Activated T-helper 1 cell treated with Interleukin-2 at 50 U/mL for 16 hours (primary cell): ENCODE measurements around the gene GALNT9.

ENCODE experiments used
- DNase-seq: peaks from one replicate; pipeline ENCODE4 v3.0.0-alpha.2; 2020; ENCODE audit warnings: low read depth

GALNT9 gene

GRCh38 chr12:132168311-132169031 lies 160.9 kb downstream of the GALNT9 start:
- DNase-seq: no peak

- DNase-seq: no peak
Measured at GRCh38 chr12:132167611-132168310, 161.6 kb downstream of the GALNT9 start.

DNA sequence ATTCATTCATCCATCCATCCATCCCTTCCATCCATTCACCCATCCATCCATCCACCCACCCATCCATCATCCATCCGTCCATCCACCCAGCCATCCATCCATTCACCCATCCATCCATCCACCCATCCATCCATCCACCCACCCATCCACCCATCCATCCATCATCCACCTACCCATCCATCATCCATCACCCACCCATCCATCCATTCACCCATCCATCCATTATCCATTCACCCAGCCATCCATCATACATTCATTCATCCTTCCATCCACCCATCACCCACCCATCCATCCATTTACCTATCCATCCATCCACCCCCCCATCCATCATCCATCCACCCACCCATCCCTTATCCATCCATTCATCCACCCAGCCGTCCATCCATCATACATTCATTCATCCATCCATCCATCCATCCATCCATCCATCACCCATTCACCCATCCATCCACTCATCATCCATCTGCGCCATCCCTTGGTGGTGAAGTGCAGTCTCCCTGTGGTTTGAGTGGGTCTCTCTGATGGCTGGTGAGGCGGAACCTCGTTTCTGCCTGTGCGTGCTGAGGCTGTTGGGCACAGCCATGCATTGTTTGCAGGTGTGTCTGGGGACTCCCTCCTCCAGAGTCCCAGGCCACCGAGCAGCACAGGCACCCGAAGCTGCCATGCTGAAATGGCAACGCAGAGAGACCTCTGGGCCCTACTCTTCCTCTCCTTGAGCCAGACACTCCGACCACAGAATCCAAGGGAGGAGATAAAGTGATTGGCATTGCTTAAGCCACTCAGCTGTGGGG lies 162.4 kb downstream of the GALNT9 start:
- no peak for DNase-seq

- no peak for DNase-seq
Measured at GRCh38 chr12:132166093-132166492, 163.3 kb downstream of the GALNT9 start.

- DNase-seq: no peak
Measured at GRCh38 chr12:132165584-132165983, 163.8 kb downstream of the GALNT9 start.

GRCh38 chr12:132164426-132164825 lies 165.0 kb downstream of the GALNT9 start:
- no peak for DNase-seq

GRCh38 chr12:132163911-132164288 lies 165.5 kb downstream of the GALNT9 start:
- no peak for DNase-seq

- DNase-seq: no peak
Measured at GRCh38 chr12:132163041-132163910, 166.1 kb downstream of the GALNT9 start.

DNA sequence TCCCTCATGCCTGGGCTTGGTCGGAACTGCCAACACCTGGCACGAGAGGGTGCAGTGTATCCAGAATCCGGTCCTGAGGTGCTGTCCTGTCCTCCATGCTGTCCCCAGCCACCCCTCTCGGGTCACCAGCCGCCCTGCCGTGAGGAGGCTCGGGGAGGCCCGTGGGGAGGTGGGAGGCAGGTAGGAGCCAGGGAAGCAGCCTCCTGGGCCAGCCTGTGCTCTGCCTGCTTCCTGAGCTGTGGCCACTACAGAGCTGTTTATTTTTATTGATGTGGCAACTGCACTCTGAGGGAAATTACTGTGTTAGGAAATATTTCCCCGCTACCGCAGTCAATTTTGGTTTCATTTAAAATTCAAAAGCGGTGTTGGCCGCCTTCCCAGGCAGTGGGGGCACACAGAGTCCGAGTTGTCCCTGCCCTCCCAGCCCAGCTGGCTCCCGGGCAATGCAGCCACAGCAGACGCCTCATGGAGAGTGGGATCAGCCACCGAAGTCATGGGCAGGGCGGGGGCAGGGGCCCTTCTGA lies 166.8 kb downstream of the GALNT9 start:
- DNase-seq: no peak

DNA sequence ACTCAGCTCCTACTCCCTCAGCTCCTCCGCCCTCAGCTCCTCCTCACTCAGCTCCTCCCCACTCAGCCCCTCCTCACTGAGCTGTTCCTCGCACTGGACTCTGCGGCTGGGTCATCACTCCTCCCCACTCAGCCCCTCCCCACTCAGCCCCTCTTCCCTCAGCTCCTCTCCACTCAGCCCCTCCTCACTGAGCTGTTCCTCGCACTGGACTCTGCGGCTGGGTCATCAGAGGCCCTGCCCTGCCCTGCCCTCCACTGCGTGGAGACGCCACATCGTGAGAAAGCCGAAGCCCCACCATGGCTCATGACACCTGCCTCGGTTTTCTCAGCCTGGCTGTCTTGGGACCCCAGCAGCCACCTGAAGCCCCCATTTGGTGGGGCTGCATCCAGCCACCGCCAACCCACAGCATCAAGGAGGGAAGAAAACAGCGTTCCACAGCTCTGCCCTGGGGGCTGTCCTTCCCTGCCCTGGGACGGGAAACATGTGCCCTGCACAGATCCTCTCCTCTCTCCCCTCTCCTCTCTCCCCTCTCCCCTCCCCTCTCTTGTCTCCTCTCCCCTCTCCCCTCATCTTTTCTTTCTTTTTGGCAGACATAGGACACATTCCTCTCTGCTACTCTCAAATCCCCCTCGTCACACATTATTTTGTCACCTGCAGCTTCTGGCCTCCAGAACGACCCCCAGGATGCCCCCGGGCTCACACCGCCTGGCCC lies 167.4 kb downstream of the GALNT9 start:
- no peak for DNase-seq

DNA sequence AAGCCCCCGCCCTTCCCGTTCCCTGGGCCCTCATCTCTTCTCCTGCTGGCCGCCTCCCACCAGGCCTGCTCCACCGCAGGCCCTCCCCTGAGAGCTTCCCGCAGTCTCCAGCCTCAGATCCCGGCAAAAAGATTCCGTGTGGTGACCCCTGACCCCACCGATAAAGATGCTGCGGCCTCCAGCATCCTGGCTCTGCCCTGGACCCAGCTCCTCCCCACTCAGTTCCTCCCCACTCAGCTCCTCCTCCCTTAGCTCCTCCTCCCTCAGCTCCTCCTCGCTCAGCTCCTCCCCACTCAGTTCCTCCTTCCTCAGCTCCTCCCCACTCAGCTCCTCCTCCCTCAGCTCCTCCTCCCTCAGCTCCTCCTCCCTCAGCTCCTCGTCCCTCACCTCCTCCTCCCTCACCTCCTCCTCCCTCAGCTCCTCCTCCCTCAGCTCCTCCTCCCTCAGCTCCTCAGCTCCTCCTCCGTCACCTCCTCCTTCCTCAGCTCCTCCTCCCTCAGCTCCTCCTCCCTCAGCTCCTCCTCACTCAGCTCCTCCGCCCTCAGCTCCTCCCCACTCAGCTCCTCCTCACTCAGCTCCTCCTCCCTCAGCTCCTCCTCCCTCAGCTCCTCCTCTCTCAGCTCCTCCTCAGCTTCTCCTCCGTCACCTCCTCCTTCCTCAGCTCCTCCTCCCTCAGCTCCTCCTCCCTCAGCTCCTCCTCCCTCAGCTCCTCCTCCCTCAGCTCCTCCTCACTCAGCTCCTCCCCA lies 168.2 kb downstream of the GALNT9 start:
- DNase-seq: no peak

DNA sequence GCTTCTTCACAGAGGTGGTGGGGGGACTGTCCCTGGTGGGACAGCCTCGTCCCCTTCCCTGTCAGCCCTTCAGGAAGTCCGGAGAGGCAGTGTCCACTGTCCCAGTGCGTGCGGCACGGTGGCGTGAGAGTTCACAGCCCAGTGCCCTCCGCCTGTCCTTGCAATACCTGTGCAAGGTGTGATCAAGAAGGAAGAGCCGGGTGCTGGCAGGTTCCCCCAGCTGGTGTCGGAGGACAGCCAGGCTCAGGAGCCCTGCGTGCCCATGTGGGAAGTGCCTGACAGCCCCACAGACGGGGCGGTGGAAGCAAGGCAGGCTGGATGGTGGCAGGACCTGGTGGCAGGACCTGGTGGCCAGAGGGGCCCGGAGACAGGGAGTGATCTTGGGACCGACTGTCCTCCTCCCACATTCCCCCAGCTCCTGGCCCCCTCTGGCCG lies 168.8 kb downstream of the GALNT9 start:
- DNase-seq: no peak

DNA sequence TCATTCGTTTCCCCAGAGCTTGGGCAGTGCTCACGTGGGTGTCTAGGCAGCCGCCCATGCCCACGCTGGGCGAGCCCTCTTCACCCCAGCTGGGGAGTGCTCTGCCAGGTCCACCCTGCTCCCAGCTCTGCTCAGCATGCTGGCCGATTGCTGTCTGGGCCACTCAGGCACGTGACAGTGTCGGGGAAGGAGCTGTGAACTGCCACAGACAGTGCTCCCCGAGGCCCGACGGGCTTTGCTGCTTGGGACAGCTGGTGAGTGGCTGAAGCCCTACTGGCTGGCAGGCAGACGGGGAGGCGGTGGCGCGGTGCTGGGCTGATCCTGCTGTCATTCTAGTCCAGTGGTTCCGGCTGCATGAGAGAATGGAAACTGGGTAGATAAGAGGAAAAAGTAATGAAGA lies 169.4 kb downstream of the GALNT9 start:
- DNase-seq: no peak

DNA sequence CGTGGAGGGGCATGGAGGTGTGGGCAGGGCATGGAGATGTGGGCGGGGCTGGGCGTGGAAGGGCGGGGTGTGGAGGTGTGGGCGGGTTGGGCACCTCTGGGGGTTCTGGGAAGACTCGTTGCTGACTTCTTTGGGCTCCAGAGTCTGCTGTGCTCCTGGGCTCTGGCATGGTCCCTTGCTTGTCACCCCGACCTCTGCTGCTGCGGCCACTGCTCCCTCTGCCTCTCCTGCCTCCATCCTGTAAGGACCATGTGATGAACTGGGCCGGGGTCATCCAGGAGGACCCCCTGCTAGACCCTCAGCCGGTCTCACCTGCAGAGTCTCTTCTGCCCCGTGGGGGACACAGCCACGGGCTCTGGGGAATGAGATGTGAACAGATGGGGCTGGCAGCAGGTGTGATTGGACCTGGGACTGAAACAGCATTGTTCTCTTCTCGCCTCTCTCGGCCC lies 169.8 kb downstream of the GALNT9 start:
- DNase-seq: no peak

- no peak for DNase-seq
Measured at GRCh38 chr12:132158677-132159554, 170.5 kb downstream of the GALNT9 start.

DNA sequence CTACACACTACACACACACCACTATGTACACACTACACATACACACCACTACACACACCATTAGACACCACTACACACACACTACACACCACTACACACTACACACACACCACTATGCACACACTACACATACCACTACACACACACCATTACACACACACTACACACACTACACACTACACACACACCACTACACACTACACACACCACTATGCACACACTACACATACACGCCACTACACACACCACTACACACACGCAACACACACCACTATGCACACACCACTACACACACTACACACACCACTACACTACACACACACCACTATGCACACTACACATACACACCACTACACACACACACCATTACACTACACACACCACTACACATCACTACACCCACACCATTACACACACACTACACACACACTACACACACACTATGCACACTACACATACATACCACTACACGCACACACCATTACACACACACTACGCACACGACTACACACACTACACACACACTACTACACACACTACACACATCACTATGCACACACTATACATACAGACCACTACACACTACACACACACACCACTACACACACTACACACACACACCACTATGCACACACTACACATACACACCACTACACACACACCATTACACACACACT lies 171.5 kb downstream of the GALNT9 start:
- DNase-seq: no peak

GRCh38 chr12:132156573-132157325 lies 172.6 kb downstream of the GALNT9 start:
- no peak for DNase-seq
